Caco-2 (cell line): Measurements from ENCODE around the gene P4HTM. TPM values are rescaled to one million over a fixed set of nuclear protein-coding genes. Genes with fewer than 3 reads are reported as not detected.

Experiments
- BruUV-seq: library from RNA; stranded (reverse); fragments of 400-500 nt; replicated peaks from 2 replicates; lab custom pipeline; 2021; lab: Mats Ljungman, UMichigan
- CTCF ChIA-PET: fragments of 300-600 bp; sonication (Branson Sonifier 250); formaldehyde crosslinking; loops from one replicate; lab custom pipeline; 2022; ENCODE audit warnings: antibody characterized with exemption; lab: Charles Lee
- POLR2A ChIA-PET: fragments of 300-600 bp; sonication (Branson Sonifier 250); formaldehyde crosslinking; loops from one replicate; lab custom pipeline; 2022; ENCODE audit warnings: antibody characterized with exemption; lab: Charles Lee
- DNase-seq, 2 experiments: peaks; one replicate each; pipeline versions ENCODE4 v3.0.0 to v3.0.0-alpha.2; 2020 to 2022
- H3K27me3 ChIP-seq: replicated peaks from 2 replicates; pipeline ENCODE4 v1.6.0; 2011; ENCODE audit warnings: low read length; ENCODE audit not compliant: control insufficient read depth, insufficient read depth
- H3K36me3 ChIP-seq: 2 replicates; pipeline ENCODE4 v1.5.1; 2011; ENCODE audit warnings: low read length; ENCODE audit not compliant: control insufficient read depth, insufficient read depth
- H3K4me1 ChIP-seq: fragments of 250-450 bp; sonication (Bioruptor Pico); 2 replicates; pipeline ENCODE4 v1.5.1; 2020; ENCODE audit warnings: mild to moderate bottlenecking
- H3K4me3 ChIP-seq: 2 replicates; pipeline ENCODE4 v1.5.1; 2011; ENCODE audit warnings: low read depth, mild to moderate bottlenecking, control low read depth, low read length
- H3K9me3 ChIP-seq: fragments of 250-450 bp; sonication (Bioruptor Pico); 2 replicates; pipeline ENCODE4 v1.5.1; 2020; ENCODE audit warnings: mild to moderate bottlenecking, moderate library complexity
- H3K27ac Mint-ChIP-seq: one replicate; pipeline ENCODE4 v1.8.0; 2022; ENCODE audit warnings: mixed read lengths; ENCODE audit not compliant: unreplicated experiment
- H3K27me3 Mint-ChIP-seq: one replicate; pipeline ENCODE4 v1.8.0; 2022; ENCODE audit warnings: mixed read lengths; ENCODE audit not compliant: insufficient read depth, unreplicated experiment
- H3K36me3 Mint-ChIP-seq: one replicate; pipeline ENCODE4 v1.8.0; 2022; ENCODE audit warnings: mild to moderate bottlenecking, mixed read lengths; ENCODE audit not compliant: insufficient read depth, unreplicated experiment
- H3K4me1 Mint-ChIP-seq: one replicate; pipeline ENCODE4 v1.8.0; 2022; ENCODE audit warnings: low read depth, mixed read lengths; ENCODE audit not compliant: unreplicated experiment
- H3K4me3 Mint-ChIP-seq: one replicate; pipeline ENCODE4 v1.8.0; 2022; ENCODE audit warnings: mild to moderate bottlenecking, moderate library complexity, mixed read lengths; ENCODE audit not compliant: unreplicated experiment
- H3K9me3 Mint-ChIP-seq: one replicate; pipeline ENCODE4 v1.8.0; 2022; ENCODE audit warnings: mixed read lengths; ENCODE audit not compliant: unreplicated experiment
- CTCF ChIP-seq, 2 experiments: fragments of 200-600 bp in 1 of 2; IDR thresholded peaks; 1 replicate in 1 of 2; 2 replicates in 1 of 2; pipeline versions ENCODE4 v1.5.1 to v1.8.0; 2011 to 2022; ENCODE audit warnings: antibody characterized with exemption in 1 of 2, control low read depth in 1 of 2, inconsistent platforms in 1 of 2, low read depth in 1 of 2, low read length in 1 of 2, mild to moderate bottlenecking in 1 of 2, moderate library complexity in 1 of 2; ENCODE audit not compliant: insufficient read depth in 1 of 2, severe bottlenecking in 1 of 2, unreplicated experiment in 1 of 2
- intact Hi-C: fragments of 100-400 bp; cut with micrococcal nuclease; formaldehyde crosslinking; loops from one replicate; pipeline ENCODE4 v1.10.0; 2022; ENCODE audit not compliant: unreplicated experiment
- total RNA-seq: library from RNA; stranded (reverse); gene quantifications from 2 replicates; pipeline ENCODE4 v1.2.3, GENCODE V29; 2022

P4HTM gene
- total RNA-seq, 1 experiment from 2014 or later: 24.4 TPM

- Mint-ChIP-seq H3K36me3 (peaks cover 88% of the 10 kb centered on the region), H3K4me3 (peak overlapping the region; percentile 88), H3K27me3 (no peaks in the 10 kb centered on the region), H3K9me3 (no peaks in the 10 kb centered on the region), H3K4me1 (peaks cover 17% of the 10 kb centered on the region), H3K27ac (no peak overlapping the region)
- intact Hi-C loops: loop anchor here (10.0 kb wide), 1 partner anchor 130 kb away; no protein-coding TSS in a partner anchor
- peaks cover 5% of the 10 kb centered on the region for H3K36me3 ChIP-seq
- CTCF ChIA-PET: interaction anchor here (0.6 kb wide), 1 partner anchor 147 kb away, joined by 3 read pairs; the partner anchor contains the start of gene KLHDC8B
- H3K4me1 ChIP-seq: peaks cover 15% of the 10 kb centered on the region
- H3K9me3 ChIP-seq: no peaks in the 10 kb centered on the region
- H3K27me3 ChIP-seq: no peaks in the 10 kb centered on the region
- BruUV-seq: no TSS peak
- POLR2A ChIA-PET: interaction anchor here (1.4 to 4.4 kb wide), 2 partner anchors 17 to 69 kb away, joined by 6 to 92 read pairs; partner anchors contain the start of genes QRICH1 and WDR6
- TF ChIP-seq CTCF (IDR thresholded peaks at IDR 0.05; ENCODE audit: insufficient read depth in 1 of 2, low read depth in 1 of 2, low read length in 1 of 2, severe bottlenecking in 1 of 2, unreplicated experiment in 1 of 2): no peak
- no peak for DNase-seq
- no peak overlapping the region for H3K4me3 ChIP-seq
These were observed 34.4 kb downstream of the P4HTM start for GRCh38 chr3:49024449-49024848.

GRCh38 chr3:49025005-49025792 lies 35.2 kb downstream of the P4HTM start:
- intact Hi-C loops: loop anchor here (10.0 kb wide), 1 partner anchor 130 kb away; no protein-coding TSS in a partner anchor
- Mint-ChIP-seq H3K4me1 (peaks cover 21% of the 10 kb centered on the region), H3K27ac (no peak overlapping the region), H3K27me3 (no peaks in the 10 kb centered on the region), H3K9me3 (no peaks in the 10 kb centered on the region), H3K36me3 (peaks cover 89% of the 10 kb centered on the region), H3K4me3 (no peak overlapping the region)
- H3K9me3 ChIP-seq: no peaks in the 10 kb centered on the region
- no peak overlapping the region for H3K4me3 ChIP-seq
- BruUV-seq: no TSS peak
- H3K27me3 ChIP-seq: no peaks in the 10 kb centered on the region
- peaks cover 15% of the 10 kb centered on the region for H3K4me1 ChIP-seq
- ChIA-PET CTCF (interaction anchor here (0.6 kb wide), 1 partner anchor 146 kb away, joined by 3 read pairs; the partner anchor contains the start of gene KLHDC8B), POLR2A (interaction anchor here (1.4 kb wide), 1 partner anchor 69 kb away, joined by 6 read pairs; the partner anchor contains the start of gene QRICH1)
- peaks cover 5% of the 10 kb centered on the region for H3K36me3 ChIP-seq
- DNase-seq: no peak
- no peak for TF ChIP-seq CTCF (IDR thresholded peaks at IDR 0.05; ENCODE audit: insufficient read depth in 1 of 2, low read depth in 1 of 2, low read length in 1 of 2, severe bottlenecking in 1 of 2, unreplicated experiment in 1 of 2)

- Mint-ChIP-seq H3K4me1 (peaks cover 21% of the 10 kb centered on the region), H3K36me3 (peaks cover 89% of the 10 kb centered on the region), H3K4me3 (no peak overlapping the region), H3K9me3 (no peaks in the 10 kb centered on the region), H3K27me3 (no peaks in the 10 kb centered on the region), H3K27ac (no peak overlapping the region)
- Histone ChIP-seq H3K4me3 (no peak overlapping the region), H3K4me1 (peaks cover 15% of the 10 kb centered on the region), H3K9me3 (no peaks in the 10 kb centered on the region), H3K36me3 (peaks cover 5% of the 10 kb centered on the region), H3K27me3 (no peaks in the 10 kb centered on the region)
- intact Hi-C loops: loop anchor here (10.0 kb wide), 1 partner anchor 129 kb away; no protein-coding TSS in a partner anchor
- ChIA-PET CTCF (no interaction called here), POLR2A (interaction anchor here (1.4 kb wide), 1 partner anchor 68 kb away, joined by 6 read pairs; the partner anchor contains the start of gene QRICH1)
- BruUV-seq: no TSS peak
- no peak for TF ChIP-seq CTCF (IDR thresholded peaks at IDR 0.05; ENCODE audit: insufficient read depth in 1 of 2, low read depth in 1 of 2, low read length in 1 of 2, severe bottlenecking in 1 of 2, unreplicated experiment in 1 of 2)
- DNase-seq: no peak
These were observed 35.9 kb downstream of the P4HTM start for GRCh38 chr3:49025793-49026520.
